OCI-M2 (cell line): Measurements from ENCODE around the gene SNRPE.
"Not testable (repeated sequence)": the region's sequence is repeated elsewhere in the genome, so short reads cannot be mapped to it uniquely, and the experiment has no call there.

ENCODE experiments used
- DNase-seq: peaks from one replicate; lab custom pipeline; 2025; ENCODE audit not compliant: unreplicated experiment; lab: John Stamatoyannopoulos, UW

The SNRPE gene

DNA sequence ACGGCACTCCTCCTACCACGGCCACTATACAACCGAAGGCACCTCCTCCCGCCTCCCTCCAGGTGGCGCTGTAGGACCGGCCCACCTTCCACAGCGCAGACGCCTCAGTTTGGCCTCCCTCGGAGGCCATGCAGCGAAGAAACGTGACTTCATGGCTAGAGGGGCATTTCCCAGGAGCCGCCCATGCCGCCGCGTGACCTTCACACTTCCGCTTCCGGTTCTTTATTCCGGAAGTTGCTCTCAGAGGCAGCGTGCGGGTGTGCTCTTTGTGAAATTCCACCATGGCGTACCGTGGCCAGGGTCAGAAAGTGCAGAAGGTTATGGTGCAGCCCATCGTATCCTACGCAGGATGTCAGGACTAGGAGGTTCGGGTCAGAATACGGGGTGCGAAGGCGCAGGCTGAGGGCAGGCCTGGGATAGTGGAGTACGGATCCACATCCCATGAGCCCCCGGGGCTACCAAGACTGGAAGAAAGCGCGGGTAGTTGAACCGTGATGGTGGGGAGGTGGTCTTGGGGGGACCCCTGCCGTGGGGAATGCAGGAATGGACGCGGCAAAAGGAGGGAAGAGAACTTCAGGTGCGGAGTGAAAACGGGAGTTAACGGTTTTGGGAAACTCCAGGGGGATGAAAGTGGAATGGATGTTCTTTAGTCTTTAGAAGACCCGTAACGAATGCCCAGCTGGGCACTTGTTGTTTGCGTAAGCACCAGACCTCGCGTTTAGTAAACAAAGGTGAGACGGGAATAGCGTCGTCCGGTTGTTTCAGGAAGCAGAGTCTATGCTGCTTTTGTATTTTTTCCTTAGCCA lies at the start of gene SNRPE:
SNRPE (plus strand) TSS at position 221 of the 806 bp plus-strand sequence; CDS start at position 282, 61 bp downstream.
- peak; percentile 48 for DNase-seq

- DNase-seq, result no peak
Observed at GRCh38 chr1:203813581-203814341, 47.6 kb upstream of the SNRPE start.

DNA sequence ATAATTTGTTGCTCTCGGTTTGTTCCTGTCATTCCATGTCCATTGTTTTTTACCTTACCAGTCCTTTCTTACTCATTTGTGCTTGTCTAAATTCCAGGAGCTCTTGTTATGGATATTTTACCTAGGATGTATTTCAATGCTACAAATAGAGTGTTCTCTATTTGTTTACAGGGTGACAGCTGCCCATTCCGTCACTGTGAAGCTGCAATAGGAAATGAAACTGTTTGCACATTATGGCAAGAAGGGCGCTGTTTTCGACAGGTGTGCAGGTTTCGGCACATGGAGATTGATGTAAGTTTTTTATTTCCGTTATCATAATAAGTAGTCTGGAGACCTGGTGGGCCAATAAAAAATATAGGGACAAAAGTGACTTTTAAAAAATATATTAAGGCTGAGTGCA lies 43.0 kb upstream of the SNRPE start:
- no peak for DNase-seq

GRCh38 chr1:203823306-203823705 lies 38.1 kb upstream of the SNRPE start:
- DNase-seq, result no peak

DNA sequence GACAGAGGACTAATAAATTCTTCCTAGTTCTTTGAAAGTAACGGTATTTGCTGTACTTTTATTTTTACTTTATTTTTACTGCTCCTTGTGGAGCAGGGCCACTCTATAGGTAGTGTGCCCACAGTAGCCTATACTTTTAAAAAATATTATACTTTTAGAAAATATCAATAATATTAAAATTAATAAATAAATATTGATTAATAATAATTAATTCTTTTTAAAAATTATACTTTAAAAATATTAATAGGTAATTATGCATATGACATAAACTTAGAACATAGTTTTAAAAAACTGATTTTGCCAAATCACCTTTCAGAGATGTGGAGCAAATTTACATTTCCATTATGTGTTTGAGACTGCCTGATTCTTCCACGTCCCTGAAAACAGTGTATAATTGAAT lies 35.2 kb upstream of the SNRPE start:
- DNase-seq, result no peak

DNA sequence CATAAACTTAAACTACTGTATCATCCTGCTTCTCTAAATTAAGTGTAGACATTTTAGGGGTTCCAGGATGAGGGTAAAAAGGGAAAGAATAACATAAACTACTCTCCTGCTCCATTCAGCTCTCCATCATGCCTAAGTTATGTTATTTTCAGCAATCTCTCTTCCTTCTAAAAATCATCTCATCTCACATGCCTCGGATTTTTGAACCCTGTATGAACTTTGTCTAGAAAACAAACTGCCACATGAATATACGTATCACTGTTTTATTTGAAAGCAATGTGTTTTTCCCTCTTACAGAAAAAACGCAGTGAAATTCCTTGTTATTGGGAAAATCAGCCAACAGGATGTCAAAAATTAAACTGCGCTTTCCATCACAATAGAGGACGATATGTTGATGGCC lies 33.4 kb upstream of the SNRPE start:
- no peak for DNase-seq

DNA sequence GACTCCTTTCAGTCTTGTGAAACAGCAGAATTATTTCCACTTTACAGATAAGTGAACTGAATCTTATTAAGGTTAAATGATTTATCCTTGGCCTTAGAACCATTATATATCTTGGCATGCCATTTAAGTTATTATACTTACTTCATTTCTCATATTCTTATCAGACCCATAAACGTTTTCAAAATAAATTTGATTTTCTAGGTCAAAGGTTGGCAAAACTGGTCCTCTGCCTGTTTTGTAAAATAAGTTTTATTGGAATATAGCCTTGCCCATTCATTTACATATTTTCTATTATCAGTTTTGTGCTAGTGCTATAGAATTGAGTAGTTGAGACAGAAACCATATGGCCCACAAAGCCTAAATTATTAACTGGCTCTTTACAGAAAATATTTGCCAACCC lies 32.9 kb upstream of the SNRPE start:
- DNase-seq, result no peak

- DNase-seq, result not testable (repeated sequence)
Observed at GRCh38 chr1:203829247-203829646, 32.2 kb upstream of the SNRPE start.

- DNase-seq, result no peak
Observed at GRCh38 chr1:203835476-203835875, 25.9 kb upstream of the SNRPE start.

GRCh38 chr1:203839081-203839480 lies 22.3 kb upstream of the SNRPE start:
- no peak for DNase-seq

DNA sequence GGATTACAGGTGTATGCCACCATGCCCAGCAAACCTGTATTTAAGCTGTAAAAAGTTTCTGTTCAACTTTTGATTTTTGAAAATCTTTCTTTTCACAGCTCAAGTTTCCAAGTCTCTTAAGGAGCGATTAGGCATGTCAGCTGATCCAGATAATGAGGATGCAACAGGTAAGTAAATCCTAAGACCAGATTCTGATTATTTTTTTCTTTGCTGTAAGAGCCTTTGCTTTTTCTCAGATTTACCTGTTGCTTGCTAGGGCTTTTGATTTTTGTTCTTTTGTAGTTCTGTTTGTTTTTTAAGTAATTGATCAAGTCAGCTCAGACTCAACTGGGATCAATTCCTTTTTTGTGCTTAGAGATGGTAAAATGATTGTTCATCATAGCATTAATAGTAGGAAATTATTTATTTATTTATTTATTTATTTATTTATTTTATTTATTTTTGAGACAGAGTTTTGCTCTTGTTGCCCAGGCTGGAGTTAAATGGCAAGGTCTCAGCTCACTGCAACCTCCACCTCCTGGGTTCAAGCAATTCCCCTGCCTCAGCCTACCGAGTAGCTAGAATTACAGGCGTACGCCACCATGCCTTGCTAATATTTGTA lies 21.1 kb upstream of the SNRPE start:
- no peak for DNase-seq

GRCh38 chr1:203842559-203842876 lies 18.9 kb upstream of the SNRPE start:
- no peak for DNase-seq

- no peak for DNase-seq
Observed at GRCh38 chr1:203843435-203843834, 18.0 kb upstream of the SNRPE start.

- not testable (repeated sequence) for DNase-seq
Observed at GRCh38 chr1:203853112-203853511, 8.3 kb upstream of the SNRPE start.

DNA sequence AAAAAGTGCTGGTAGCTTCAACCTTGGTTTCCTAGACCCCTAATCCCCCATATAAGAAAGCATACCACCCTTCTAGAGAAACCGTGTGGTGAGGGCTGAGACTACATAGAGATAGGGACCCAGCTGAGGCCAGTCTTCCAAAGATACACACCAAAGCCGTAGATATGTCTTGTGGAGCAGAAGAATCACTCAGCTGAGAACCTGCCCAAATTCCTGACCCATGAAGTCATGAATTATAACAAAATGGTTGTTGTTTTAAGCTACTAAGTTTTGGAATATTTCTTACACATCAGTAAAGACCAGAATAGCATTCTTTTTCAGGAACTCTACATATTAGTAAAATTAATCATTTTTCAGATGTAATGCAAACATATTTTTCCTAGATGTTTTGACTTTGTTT lies 3.3 kb upstream of the SNRPE start:
- no peak for DNase-seq

GRCh38 chr1:203858975-203859374 lies 2.4 kb upstream of the SNRPE start:
- DNase-seq, result no peak

DNA sequence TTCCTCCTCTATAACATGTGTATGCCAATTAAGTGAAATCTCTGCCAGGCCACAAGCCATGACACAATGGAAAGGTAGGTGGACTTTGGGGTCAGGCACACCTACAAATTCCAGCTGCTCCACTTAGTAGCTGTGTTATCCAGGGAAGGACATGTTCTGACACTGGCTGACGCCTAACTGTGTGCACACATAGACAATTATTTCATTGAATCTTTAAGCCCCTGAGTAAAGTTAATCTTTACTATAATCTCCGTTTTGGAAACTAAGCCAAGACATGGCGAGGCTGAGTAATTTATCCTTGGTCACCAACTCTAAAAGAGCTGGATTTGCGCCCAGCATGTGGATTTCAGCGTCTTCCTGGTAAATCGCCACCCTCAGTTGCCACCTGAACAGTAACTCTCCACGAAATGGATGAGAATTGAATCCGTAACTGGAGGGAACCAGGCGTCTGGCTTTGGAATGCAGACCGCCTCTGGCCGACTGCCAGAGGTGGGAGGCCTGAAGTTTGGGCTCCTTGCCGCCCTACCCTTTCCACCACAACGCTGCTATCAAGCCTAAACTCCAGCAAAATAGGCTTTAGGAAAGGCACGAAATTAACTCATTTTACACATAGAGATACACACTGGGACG lies 888 bp upstream of the SNRPE start:
- no peak for DNase-seq

DNA sequence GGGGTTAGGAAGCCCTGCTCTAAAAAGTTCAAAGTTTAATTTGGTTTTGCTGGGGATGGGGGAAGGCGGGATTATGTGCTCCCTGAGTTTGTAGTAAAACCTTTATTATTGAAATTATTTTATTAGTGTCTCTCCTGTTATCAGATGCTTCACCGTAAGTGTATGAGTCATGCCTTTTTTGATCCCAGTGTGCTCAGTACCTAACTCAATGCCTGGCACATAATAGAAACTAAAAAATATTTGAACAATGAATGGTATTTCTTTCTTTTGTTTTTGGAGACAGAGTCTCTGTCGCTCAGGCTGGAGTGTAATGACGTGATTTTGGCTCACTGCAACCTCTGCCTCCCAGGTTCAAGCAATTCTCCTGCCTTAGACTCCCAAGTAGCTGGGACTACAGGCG lies 6.4 kb downstream of the SNRPE start:
- no peak for DNase-seq

GRCh38 chr1:203870245-203870644 lies 8.8 kb downstream of the SNRPE start:
- no peak for DNase-seq

DNA sequence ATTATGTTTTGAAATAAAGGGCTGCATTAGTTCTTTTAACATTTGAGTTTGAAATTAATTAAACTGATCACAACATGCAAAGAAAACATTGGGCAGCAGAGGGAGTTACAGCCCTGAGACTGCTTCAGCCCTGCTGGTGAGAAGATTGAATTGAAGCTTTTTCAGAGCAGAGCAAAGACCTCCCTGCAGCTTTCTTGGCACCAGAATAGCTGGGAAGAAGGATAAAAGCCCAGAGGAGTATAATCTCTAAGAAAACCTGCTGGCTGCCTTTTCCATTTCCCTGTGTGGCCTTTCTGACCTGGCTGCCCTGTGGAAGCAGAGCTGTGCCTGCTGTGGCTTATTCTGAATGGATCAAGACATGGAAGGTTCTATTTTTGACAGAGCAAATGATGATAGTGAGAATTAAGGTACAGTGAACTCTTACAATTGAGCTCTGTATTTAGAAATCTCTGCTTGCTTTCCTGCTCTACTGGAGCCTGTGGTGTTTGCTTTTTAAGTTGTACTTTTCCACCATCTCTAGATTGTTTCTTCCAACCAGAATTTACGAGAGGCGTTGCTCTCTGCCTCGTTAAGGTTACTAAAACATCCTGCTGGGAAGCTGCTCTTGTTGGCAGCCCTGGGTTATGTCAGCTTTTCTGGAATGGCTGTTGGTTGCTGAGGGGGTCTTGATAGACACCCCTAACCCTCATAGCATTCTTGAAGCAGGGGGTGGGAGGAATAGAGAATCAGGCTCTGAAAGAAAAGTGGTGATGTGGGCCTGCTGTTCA lies 9.9 kb downstream of the SNRPE start:
- DNase-seq, result no peak

GRCh38 chr1:203873094-203873493 lies 11.7 kb downstream of the SNRPE start:
- DNase-seq, result no peak
